Thyroid gland (tissue), 4 donors: ENCODE measurements around the gene CCT8. TPM values are rescaled to one million over a fixed set of nuclear protein-coding genes. Genes with fewer than 3 reads are reported as not detected.

Experiments used
- DNase-seq, 2 donors: peaks; one replicate each; pipeline ENCODE4 v3.0.0-alpha.2; 2019
- H3K27ac ChIP-seq, 3 donors: fragments of 200-600 bp; sonication (generic); 1 replicate in 2 of 3; 2 replicates in 1 of 3; pipeline ENCODE4 v1.5.1; 2016 to 2019; ENCODE audit warnings: mild to moderate bottlenecking in 1 of 3, moderate library complexity in 1 of 3
- H3K27me3 ChIP-seq: fragments of 200-600 bp; sonication (generic); one replicate; pipeline ENCODE4 v1.5.1; 2019
- H3K36me3 ChIP-seq, 2 donors: fragments of 200-600 bp; sonication (generic); one replicate each; pipeline ENCODE4 v1.5.1; 2016 to 2019
- H3K4me1 ChIP-seq, 2 donors: fragments of 200-600 bp; sonication (generic); one replicate each; pipeline ENCODE4 v1.5.1; 2017 to 2019
- H3K4me3 ChIP-seq, 3 donors: fragments of 200-600 bp; sonication (generic); replicated peaks in 1 of 3; 1 replicate in 2 of 3; 2 replicates in 1 of 3; pipeline ENCODE4 v1.5.1; 2016; ENCODE audit warnings: mild to moderate bottlenecking in 1 of 3
- H3K9me3 ChIP-seq: fragments of 200-600 bp; sonication (generic); one replicate; pipeline ENCODE4 v1.5.1; 2017
- CTCF ChIP-seq, 6 experiments: fragments of 200-600 bp in 3 of 6; fragments of 450-650 bp in 3 of 6; sonication (generic) in 3 of 6; IDR thresholded peaks; one replicate each; pipeline ENCODE4 v1.5.1; 2016 to 2019; ENCODE audit warnings: antibody characterized with exemption in 6 of 6, mild to moderate bottlenecking in 2 of 6, inconsistent platforms in 1 of 6, moderate library complexity in 1 of 6
- POLR2A ChIP-seq, 2 donors: fragments of 450-650 bp; IDR thresholded peaks; one replicate each; pipeline ENCODE4 v1.6.1; 2017; ENCODE audit warnings: antibody characterized with exemption in 2 of 2, mild to moderate bottlenecking in 2 of 2, moderate library complexity in 1 of 2
- WGBS, 2 donors: methylation state at CpG; one replicate each; pipeline ENCODE4 v1.1.5; 2017; 5-methylcytosine and 5-hydroxymethylcytosine counted together
- intact Hi-C: fragments of 100-400 bp; cut with DNase I; formaldehyde crosslinking; loops from one replicate; pipeline ENCODE4 v1.15.1; 2023
- total RNA-seq, 4 donors: library from RNA; depleted of rRNA; stranded (reverse); fragments of >200 nt; gene quantifications; one replicate each; pipeline ENCODE4 v1.2.3, GENCODE V29; 2016

The CCT8 gene
- total RNA-seq, result 10 to 100 TPM; 75.4 to 99.3 (median 86.7) TPM

GRCh38 chr21:29073222-29074006 lies at the start of gene CCT8:
CCT8 (minus strand) TSS chr21:29073648; CDS start chr21:29073590, 58 bp downstream.
- TF ChIP-seq POLR2A (IDR thresholded peaks at IDR 0.05) (peak; percentile 5 to 89), CTCF (IDR thresholded peaks at IDR 0.05) (peak in 1 of 6 experiments; percentile 8)
- Histone ChIP-seq H3K4me1 (peaks cover 17% of the 10 kb centered on the region in 2 donors), H3K27me3 (no peaks in the 10 kb centered on the region), H3K36me3 (peaks cover 3 to 9% of the 10 kb centered on the region in 2 donors), H3K27ac (peak within 1 kb of the TSS; percentile 71 to 92 (median 87)), H3K4me3 (peak within 1 kb of the TSS; percentile 72 to 96 (median 95)), H3K9me3 (no peaks in the 10 kb centered on the region)
- DNase-seq, result peak; percentile 99
- WGBS, 2 donors, result 0 to 1% methylated on average over 54 to 56 of the region's 62 CpGs
- intact Hi-C loops, result loop anchor here (5.0 kb wide), 1 partner anchor 46 kb away; no protein-coding TSS in a partner anchor

- no peak overlapping the region for H3K27ac ChIP-seq
- TF ChIP-seq CTCF (IDR thresholded peaks at IDR 0.05) (no peak), POLR2A (IDR thresholded peaks at IDR 0.05) (no peak)
- no peaks in the 10 kb centered on the region for H3K9me3 ChIP-seq
- no peaks in the 10 kb centered on the region for H3K27me3 ChIP-seq
- no peak for DNase-seq
- H3K36me3 ChIP-seq, result no peaks in the 10 kb centered on the region
- no peaks in the 10 kb centered on the region for H3K4me1 ChIP-seq
- 95% methylated on average over 1 of the region's 1 CpG for WGBS, 2 donors
- no peak overlapping the region for H3K4me3 ChIP-seq
- intact Hi-C loops, result no loop called here
Measured at GRCh38 chr21:29121759-29122158, 48.3 kb upstream of the CCT8 start.

GRCh38 chr21:29117372-29117955 lies 44.0 kb upstream of the CCT8 start:
- no peaks in the 10 kb centered on the region for H3K36me3 ChIP-seq
- H3K4me3 ChIP-seq, result no peak overlapping the region
- WGBS, 2 donors, result 85 to 94% methylated on average over 3 of the region's 3 CpGs
- no peak overlapping the region for H3K27ac ChIP-seq
- no peaks in the 10 kb centered on the region for H3K4me1 ChIP-seq
- H3K9me3 ChIP-seq, result no peaks in the 10 kb centered on the region
- DNase-seq, result no peak
- TF ChIP-seq CTCF (IDR thresholded peaks at IDR 0.05) (no peak), POLR2A (IDR thresholded peaks at IDR 0.05) (no peak)
- H3K27me3 ChIP-seq, result no peaks in the 10 kb centered on the region
- intact Hi-C loops, result no loop called here

GRCh38 chr21:29115899-29116298 lies 42.5 kb upstream of the CCT8 start:
- intact Hi-C loops, result no loop called here
- Histone ChIP-seq H3K9me3 (no peaks in the 10 kb centered on the region), H3K36me3 (no peaks in the 10 kb centered on the region), H3K27me3 (no peaks in the 10 kb centered on the region), H3K4me3 (no peak overlapping the region), H3K27ac (no peak overlapping the region), H3K4me1 (no peaks in the 10 kb centered on the region)
- TF ChIP-seq CTCF (IDR thresholded peaks at IDR 0.05), result no peak
- TF ChIP-seq POLR2A (IDR thresholded peaks at IDR 0.05), result no peak
- WGBS, 2 donors, result 92% methylated on average over 8 of the region's 8 CpGs
- no peak for DNase-seq
